GM12801 (cell line): ENCODE measurements around the gene NRSN2.

Experiments
- CTCF ChIP-seq: IDR thresholded peaks from one replicate; pipeline ENCODE4 v1.5.1; 2011; ENCODE audit warnings: control low read depth; ENCODE audit not compliant: insufficient read length; ENCODE audit errors: extremely low read depth

The NRSN2 gene

GRCh38 chr20:313402-313801, 33.5 kb upstream of the NRSN2 start:
- no peak for TF ChIP-seq CTCF

- TF ChIP-seq CTCF = no peak
Observed at GRCh38 chr20:313948-314347, 33.0 kb upstream of the NRSN2 start.

GRCh38 chr20:316316-317068, 30.4 kb upstream of the NRSN2 start:
- TF ChIP-seq CTCF = no peak

GRCh38 chr20:324177-325044, 22.5 kb upstream of the NRSN2 start:
- no peak for TF ChIP-seq CTCF

GRCh38 chr20:325045-325888, 21.6 kb upstream of the NRSN2 start, which contains the start of gene SOX12:
Gene SOX12 (plus strand): TSS chr20:325552. CDS start chr20:325925, 373 bp downstream.
- no peak for TF ChIP-seq CTCF

- TF ChIP-seq CTCF = no peak
Observed at GRCh38 chr20:325889-326644, 20.8 kb upstream of the NRSN2 start.
